Adrenal gland (tissue), 12 donors: ENCODE data around the gene SYT7. TPM values are rescaled to one million over a fixed set of nuclear protein-coding genes. Genes with fewer than 3 reads are reported as not detected.

ENCODE experiments used
- DNase-seq, 7 donors: peaks; one replicate each; pipeline ENCODE4 v3.0.0-alpha.2; 2019 to 2020
- H3K27ac ChIP-seq, 5 donors: fragments of 200-600 bp; sonication (generic) in 4 of 5; 1 replicate in 3 of 5; 2 replicates in 2 of 5; pipeline versions ENCODE4 v1.5.1 to v1.8.0; 2016 to 2020; ENCODE audit warnings: mild to moderate bottlenecking in 1 of 5
- H3K27me3 ChIP-seq: fragments of 200-600 bp; 2 replicates; pipeline ENCODE4 v1.8.0; 2021
- H3K36me3 ChIP-seq, 2 donors: fragments of 200-600 bp; replicated peaks in 1 of 2; 1 replicate in 1 of 2; 2 replicates in 1 of 2; pipeline versions ENCODE4 v1.5.1 to v1.8.0; 2018 to 2022
- H3K4me1 ChIP-seq, 2 donors: fragments of 200-600 bp; replicated peaks in 1 of 2; 1 replicate in 1 of 2; 2 replicates in 1 of 2; pipeline versions ENCODE4 v1.5.1 to v1.8.0; 2018 to 2021
- H3K4me3 ChIP-seq, 4 donors: fragments of 200-600 bp; sonication (generic) in 3 of 4; one replicate each; pipeline ENCODE4 v1.5.1; 2016 to 2018
- H3K9me3 ChIP-seq, 3 donors: fragments of 200-600 bp; sonication (generic) in 1 of 3; replicated peaks in 1 of 3; 1 replicate in 2 of 3; 2 replicates in 1 of 3; pipeline versions ENCODE4 v1.5.1 to v1.8.0; 2016 to 2021
- CTCF ChIP-seq, 6 experiments: fragments of 450-650 bp in 4 of 6; fragments of 200-600 bp in 2 of 6; sonication (generic) in 1 of 6; IDR thresholded peaks; 1 replicate in 5 of 6; 2 replicates in 1 of 6; pipeline versions ENCODE4 v1.5.1 to v1.8.0; 2016 to 2021; ENCODE audit warnings: antibody characterized with exemption in 6 of 6, mild to moderate bottlenecking in 2 of 6, moderate library complexity in 1 of 6
- POLR2A ChIP-seq, 2 donors: fragments of 450-650 bp; IDR thresholded peaks; one replicate each; pipeline ENCODE4 v1.6.1; 2017; ENCODE audit warnings: antibody characterized with exemption in 2 of 2, mild to moderate bottlenecking in 2 of 2, moderate library complexity in 1 of 2
- WGBS, 4 donors: extraction: QIAGEN DNeasy Blood & Tissue Kit in 2 of 4; methylation state at CpG; one replicate each; pipeline versions ENCODE4 v1.1.5 to v1.1.7; 2013 to 2017; 5-methylcytosine and 5-hydroxymethylcytosine counted together
- intact Hi-C, 2 donors: fragments of 100-400 bp; cut with DNase I; formaldehyde crosslinking; loops; one replicate each; pipeline versions ENCODE4 v1.14.1 to v1.15.0; 2022 to 2023
- polyA plus RNA-seq, 3 donors: library from polyadenylated mRNA; stranded (reverse); fragments of 200-250 nt in 2 of 3; fragments of 350-450 nt in 1 of 3; fragmentation: Illumina TruSeq in 1 of 3; extraction: RNeasy Lipid Tissue Mini Kit (QIAGEN cat#74804) in 1 of 3; gene quantifications; one replicate each; pipeline ENCODE4 v1.2.3, GENCODE V29; 2013 to 2014
- total RNA-seq, 9 donors: library from RNA; depleted of rRNA in 4 of 9; stranded (reverse); fragments of >200 nt in 4 of 9; fragments of 120-200 nt in 1 of 9; fragmentation: NEBNext Ultra II Directional in 1 of 9; extraction: Animal tissue kit (Norgen Biotek cat#: 25700) in 1 of 9; gene quantifications; one replicate each; pipeline versions ENCODE4 v1.1.0 to v1.2.4, GENCODE V29; 2013 to 2023
- donor health status: healthy with polysubstance abuse.
- donor health status: Bipolar disorder and iron deficiency.
- donor health status: DM: yes; HTN: yes; CAD: no.
- donor health status: DM: no; HTN: no; CAD: no.
- donor health status: DM: no; HTN: no; CAD: no.
- donor health status: DM: yes; HTN: yes; CAD: no.

SYT7 gene
- total and polyA plus RNA-seq, 12 donors: 0.09 to 6.8 (median 1.3) TPM; not detected in 1

DNA sequence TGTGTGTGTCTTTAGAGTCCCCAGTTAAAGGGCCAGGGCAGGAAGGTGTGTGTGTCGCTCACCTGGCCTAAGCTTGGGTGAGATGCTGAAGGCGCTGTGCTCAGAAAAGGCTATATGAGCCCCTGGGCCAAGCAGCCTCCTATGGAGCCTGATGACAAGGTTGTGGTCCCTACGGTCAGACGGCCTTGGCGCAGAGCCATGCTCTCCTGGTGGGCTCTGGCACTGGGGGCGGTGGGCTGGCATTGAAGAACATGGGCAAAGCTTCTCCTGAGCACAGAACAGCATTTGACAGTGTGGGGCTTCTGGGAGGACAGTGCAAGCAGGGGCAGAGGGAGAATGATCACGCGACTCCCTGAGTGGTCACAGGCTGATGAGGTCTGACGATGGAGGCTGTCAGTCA, 83.0 kb downstream of the SYT7 start:
- TF ChIP-seq POLR2A (IDR thresholded peaks at IDR 0.05): no peak
- no peak for TF ChIP-seq CTCF (IDR thresholded peaks at IDR 0.05)
- Histone ChIP-seq H3K4me1 (peaks cover 0 to 4% of the 10 kb centered on the region in 2 donors), H3K27ac (no peak overlapping the region), H3K4me3 (no peak overlapping the region), H3K27me3 (no peaks in the 10 kb centered on the region), H3K9me3 (no peaks in the 10 kb centered on the region), H3K36me3 (no peaks in the 10 kb centered on the region)
- no peak for DNase-seq
- intact Hi-C loops: no loop called here
- WGBS, 4 donors: 68 to 86% (median 75%) methylated on average over 5 to 9 of the region's 9 CpGs

DNA sequence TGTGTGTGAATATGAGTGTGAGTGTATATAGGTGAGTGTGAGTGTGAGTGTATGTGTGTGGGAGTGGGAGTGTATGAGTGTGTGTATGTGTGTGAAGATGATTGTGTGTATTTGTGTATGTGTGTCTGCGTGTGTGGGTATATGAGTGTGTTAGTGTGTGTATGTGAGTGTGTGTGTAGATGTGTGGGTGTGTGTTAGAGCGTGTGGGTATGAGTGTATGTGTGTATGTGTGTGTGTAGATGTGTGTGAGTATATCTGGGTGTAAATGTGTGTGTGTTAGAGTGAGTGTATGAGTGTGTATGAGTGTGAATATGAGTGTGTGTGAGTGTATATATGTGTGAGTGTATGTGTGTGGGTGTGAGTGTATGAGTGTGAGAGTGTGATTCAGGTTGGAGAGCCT, 83.4 kb downstream of the SYT7 start:
- WGBS, 4 donors: 45 to 94% (median 67%) methylated on average over 2 of the region's 2 CpGs
- no peak overlapping the region for H3K4me3 ChIP-seq
- H3K36me3 ChIP-seq: no peaks in the 10 kb centered on the region
- DNase-seq: no peak
- no peak overlapping the region for H3K27ac ChIP-seq
- intact Hi-C loops: no loop called here
- H3K27me3 ChIP-seq: no peaks in the 10 kb centered on the region
- TF ChIP-seq CTCF (IDR thresholded peaks at IDR 0.05): no peak
- no peak for TF ChIP-seq POLR2A (IDR thresholded peaks at IDR 0.05)
- H3K9me3 ChIP-seq: no peaks in the 10 kb centered on the region
- H3K4me1 ChIP-seq: peaks cover 0 to 4% of the 10 kb centered on the region in 2 donors

DNA sequence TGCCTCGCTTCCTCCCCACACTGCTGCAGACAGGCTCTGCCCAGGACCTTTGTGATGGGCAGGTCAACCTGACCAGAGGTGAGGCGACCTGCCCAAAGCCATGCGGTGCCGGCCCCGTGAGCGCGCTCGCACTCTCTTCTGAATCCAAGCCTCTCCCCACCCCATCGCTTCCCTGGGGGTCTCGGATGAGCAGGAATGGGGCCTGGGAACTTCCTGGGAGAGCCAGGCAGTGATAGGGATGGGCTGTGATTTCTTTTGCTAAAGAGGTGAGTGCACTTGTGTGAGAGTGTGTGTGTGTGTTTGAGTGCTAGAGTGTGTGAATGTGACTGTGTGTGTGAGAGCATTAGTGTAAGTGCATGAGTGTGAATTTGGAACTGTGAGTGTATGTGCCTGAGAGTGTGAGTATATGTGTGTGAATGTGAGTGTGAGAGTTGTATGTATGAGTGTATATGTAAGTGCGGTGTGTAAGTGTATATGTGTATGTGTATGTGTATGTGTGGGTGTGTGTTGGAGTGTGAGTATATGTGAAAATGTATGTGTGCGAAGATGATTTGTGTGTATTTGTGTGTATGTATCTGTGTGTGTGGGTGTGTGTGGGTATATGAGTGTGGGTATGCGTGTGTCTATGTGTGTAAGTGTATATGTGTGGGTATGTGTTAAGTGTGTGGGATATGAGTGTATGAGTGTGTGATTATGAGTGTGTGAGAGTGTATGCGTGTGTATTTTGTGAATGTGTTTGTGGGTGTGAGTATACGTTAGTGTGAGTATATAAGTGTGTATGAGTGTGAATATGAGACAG, 84.1 kb downstream of the SYT7 start:
- Histone ChIP-seq H3K27me3 (no peaks in the 10 kb centered on the region), H3K36me3 (no peaks in the 10 kb centered on the region), H3K4me1 (peaks cover 0 to 4% of the 10 kb centered on the region in 2 donors), H3K9me3 (no peaks in the 10 kb centered on the region), H3K4me3 (no peak overlapping the region), H3K27ac (no peak overlapping the region)
- TF ChIP-seq POLR2A (IDR thresholded peaks at IDR 0.05) (no peak), CTCF (IDR thresholded peaks at IDR 0.05) (no peak)
- WGBS, 4 donors: 87 to 93% (median 91%) methylated on average over 15 of the region's 15 CpGs
- no peak for DNase-seq
- intact Hi-C loops: no loop called here

- H3K27me3 ChIP-seq: no peaks in the 10 kb centered on the region
- no peak overlapping the region for H3K27ac ChIP-seq
- H3K4me1 ChIP-seq: peaks cover 0 to 4% of the 10 kb centered on the region in 2 donors
- peak in 2 of 7 donors; percentile 34 to 91 for DNase-seq
- no peaks in the 10 kb centered on the region for H3K36me3 ChIP-seq
- TF ChIP-seq CTCF (IDR thresholded peaks at IDR 0.05) (no peak), POLR2A (IDR thresholded peaks at IDR 0.05) (no peak)
- H3K9me3 ChIP-seq: no peaks in the 10 kb centered on the region
- H3K4me3 ChIP-seq: no peak overlapping the region
- WGBS, 4 donors: 72 to 83% (median 76%) methylated on average over 10 to 26 of the region's 26 CpGs
- intact Hi-C loops: no loop called here
These were observed 84.9 kb downstream of the SYT7 start for GRCh38 chr11:61495801-61496601.
